ENCODE results near the gene SPOCK1. TPM values are rescaled to one million over a fixed set of nuclear protein-coding genes. Genes with fewer than 3 reads are reported as not detected.

Gene SPOCK1
- total RNA-seq, 1 experiment from 2014 or later: 0.27 TPM

GRCh38 chr5:137401946-137402345 is 97.2 kb downstream of the SPOCK1 start:
- Histone ChIP-seq H3K36me3 (ENCODE audit: control insufficient read depth in 1 of 2, insufficient read depth in 2 of 2, low read length in 2 of 2) (no peaks in the 10 kb centered on the region), H3K4me1 (ENCODE audit: control insufficient read depth in 1 of 2, insufficient read depth in 2 of 2, low read length in 2 of 2) (no peaks in the 10 kb centered on the region), H2AFZ (ENCODE audit: low read depth, low read length, poor library complexity, severe bottlenecking) (no peak overlapping the region), H3K4me2 (ENCODE audit: low read length) (no peak overlapping the region), H3K9me3 (ENCODE audit: control insufficient read depth in 1 of 2, insufficient read depth in 1 of 2, low read depth in 1 of 2, low read length in 2 of 2) (no peaks in the 10 kb centered on the region), H4K20me1 (ENCODE audit: insufficient read depth) (no peaks in the 10 kb centered on the region), H3K4me3 (replicated peaks in 1 of 2; ENCODE audit: low read depth in 1 of 2, low read length in 2 of 2) (no peak overlapping the region), H3K9ac (ENCODE audit: low read length) (no peak overlapping the region), H3K79me2 (ENCODE audit: insufficient read depth, low read length) (no peaks in the 10 kb centered on the region), H3K27ac (ENCODE audit: low read depth, low read length) (no peak overlapping the region), H3K27me3 (ENCODE audit: insufficient read depth, low read length) (peaks cover 64% of the 10 kb centered on the region), H3K9me2 (ENCODE audit: insufficient read depth) (no peaks in the 10 kb centered on the region)
- intact Hi-C loops (cut with micrococcal nuclease): no loop called here
- POLR2A ChIA-PET: no interaction called here
- DNase-seq (ENCODE audit: low read depth, low spot score): no peak
- CTCF ChIA-PET: no interaction called here
- RAD21 ChIA-PET (ENCODE audit: low non-redundant PET in 1 of 2, low total read pairs in 2 of 2, uncharacterized antibody in 2 of 2, unreplicated experiment in 2 of 2): no interaction called here
- no TSS peak for BruUV-seq (replicated peaks)
- TF ChIP-seq TCF7L2 (IDR thresholded peaks at IDR 0.05; ENCODE audit: borderline replicate concordance, extremely low read depth, insufficient read depth, insufficient read length) (no peak), SP1 (IDR thresholded peaks at IDR 0.05; ENCODE audit: low read depth) (no peak), ATF3 (IDR thresholded peaks at IDR 0.05) (no peak), EZH2 (IDR thresholded peaks at IDR 0.05) (no peak), ZNF274 (IDR thresholded peaks at IDR 0.05; ENCODE audit: low read depth, low read length) (no peak), JUND (IDR thresholded peaks at IDR 0.05) (no peak), CBX3 (IDR thresholded peaks at IDR 0.05; ENCODE audit: low read depth) (no peak), EZH2phosphoT487 (IDR thresholded peaks at IDR 0.05; ENCODE audit: borderline replicate concordance) (no peak), ZBTB33 (IDR thresholded peaks at IDR 0.05; ENCODE audit: extremely low read depth, insufficient replicate concordance, low read length) (no peak), ELF1 (IDR thresholded peaks at IDR 0.05; ENCODE audit: borderline replicate concordance, low read depth) (no peak), YY1 (IDR thresholded peaks at IDR 0.05; ENCODE audit: extremely low read depth, insufficient replicate concordance, low read depth, low read length) (no peak), ZFX (IDR thresholded peaks at IDR 0.05) (no peak), POLR2AphosphoS5 (IDR thresholded peaks at IDR 0.05; ENCODE audit: low read depth, low read length) (no peak), CTCF (IDR thresholded peaks at IDR 0.05 in 2 of 3, conservative IDR thresholded peaks at IDR 0.05 in 1 of 3; ENCODE audit: borderline replicate concordance in 1 of 3, insufficient read depth in 1 of 3, low read depth in 2 of 3, low read length in 2 of 3) (no peak), SIN3A (IDR thresholded peaks at IDR 0.05; ENCODE audit: low read depth) (no peak), CEBPB (IDR thresholded peaks at IDR 0.05; ENCODE audit: low read depth) (no peak), RAD21 (IDR thresholded peaks at IDR 0.05; ENCODE audit: low read depth) (no peak), POLR2A (IDR thresholded peaks at IDR 0.05; ENCODE audit: borderline replicate concordance, extremely low read depth, insufficient read depth, insufficient read length) (no peak)
- no peak for ATAC-seq

All from HCT116 (cell line).